KG1 (cell line): ENCODE data around the gene WDR37.
"Not testable (repeated sequence)": the region's sequence is repeated elsewhere in the genome, so short reads cannot be mapped to it uniquely, and the experiment has no call there.

Experiments
- DNase-seq: peaks from one replicate; lab custom pipeline; 2025; lab: John Stamatoyannopoulos, UW

Gene WDR37

GRCh38 chr10:1104971-1105370, 48.8 kb downstream of the WDR37 start:
- DNase-seq, result no peak

GRCh38 chr10:1107004-1107403, 50.8 kb downstream of the WDR37 start:
- no peak for DNase-seq

GRCh38 chr10:1107679-1108078, 51.5 kb downstream of the WDR37 start:
- no peak for DNase-seq

GRCh38 chr10:1109795-1110673, 53.8 kb downstream of the WDR37 start:
- DNase-seq, result peak; percentile 34

GRCh38 chr10:1110674-1111119, 54.5 kb downstream of the WDR37 start:
- DNase-seq, result no peak

GRCh38 chr10:1114315-1114714, 58.1 kb downstream of the WDR37 start:
- DNase-seq, result no peak

- no peak for DNase-seq
Measured at GRCh38 chr10:1114719-1115606, 58.8 kb downstream of the WDR37 start.

GRCh38 chr10:1115607-1115955, 59.4 kb downstream of the WDR37 start:
- no peak for DNase-seq

- DNase-seq, result no peak
Measured at GRCh38 chr10:1116051-1116450, 59.9 kb downstream of the WDR37 start.

- no peak for DNase-seq
Measured at GRCh38 chr10:1116696-1117280, 60.6 kb downstream of the WDR37 start.

- DNase-seq, result no peak
Measured at GRCh38 chr10:1117651-1118050, 61.5 kb downstream of the WDR37 start.

- not testable (repeated sequence) for DNase-seq
Measured at GRCh38 chr10:1118318-1118717, 62.1 kb downstream of the WDR37 start.

GRCh38 chr10:1119027-1119426, 62.8 kb downstream of the WDR37 start:
- DNase-seq, result no peak

- no peak for DNase-seq
Measured at GRCh38 chr10:1119501-1119900, 63.3 kb downstream of the WDR37 start.

GRCh38 chr10:1120306-1120705, 64.1 kb downstream of the WDR37 start:
- no peak for DNase-seq

GRCh38 chr10:1120801-1121211, 64.6 kb downstream of the WDR37 start:
- no peak for DNase-seq

GRCh38 chr10:1121271-1121970, 65.2 kb downstream of the WDR37 start:
- DNase-seq, result no peak

GRCh38 chr10:1122349-1122748, 66.2 kb downstream of the WDR37 start:
- no peak for DNase-seq

GRCh38 chr10:1123198-1123597, 67.0 kb downstream of the WDR37 start:
- DNase-seq, result no peak

- no peak for DNase-seq
Measured at GRCh38 chr10:1123972-1124371, 67.8 kb downstream of the WDR37 start.

GRCh38 chr10:1124796-1125195, 68.6 kb downstream of the WDR37 start:
- DNase-seq, result no peak

GRCh38 chr10:1126461-1126860, 70.3 kb downstream of the WDR37 start:
- DNase-seq, result no peak
